Adrenal gland (tissue), 5 donors: ENCODE data around the gene DSCAML1.

ENCODE experiments used
- CTCF ChIP-seq, 6 experiments: fragments of 450-650 bp in 4 of 6; fragments of 200-600 bp in 2 of 6; sonication (generic) in 1 of 6; IDR thresholded peaks; 1 replicate in 5 of 6; 2 replicates in 1 of 6; pipeline versions ENCODE4 v1.5.1 to v1.8.0; 2016 to 2021; ENCODE audit warnings: antibody characterized with exemption in 6 of 6, mild to moderate bottlenecking in 2 of 6, moderate library complexity in 1 of 6
- POLR2A ChIP-seq, 2 donors: fragments of 450-650 bp; IDR thresholded peaks; one replicate each; pipeline ENCODE4 v1.6.1; 2017; ENCODE audit warnings: antibody characterized with exemption in 2 of 2, mild to moderate bottlenecking in 2 of 2, moderate library complexity in 1 of 2
- donor health status: DM: no; HTN: no; CAD: no.

DNA sequence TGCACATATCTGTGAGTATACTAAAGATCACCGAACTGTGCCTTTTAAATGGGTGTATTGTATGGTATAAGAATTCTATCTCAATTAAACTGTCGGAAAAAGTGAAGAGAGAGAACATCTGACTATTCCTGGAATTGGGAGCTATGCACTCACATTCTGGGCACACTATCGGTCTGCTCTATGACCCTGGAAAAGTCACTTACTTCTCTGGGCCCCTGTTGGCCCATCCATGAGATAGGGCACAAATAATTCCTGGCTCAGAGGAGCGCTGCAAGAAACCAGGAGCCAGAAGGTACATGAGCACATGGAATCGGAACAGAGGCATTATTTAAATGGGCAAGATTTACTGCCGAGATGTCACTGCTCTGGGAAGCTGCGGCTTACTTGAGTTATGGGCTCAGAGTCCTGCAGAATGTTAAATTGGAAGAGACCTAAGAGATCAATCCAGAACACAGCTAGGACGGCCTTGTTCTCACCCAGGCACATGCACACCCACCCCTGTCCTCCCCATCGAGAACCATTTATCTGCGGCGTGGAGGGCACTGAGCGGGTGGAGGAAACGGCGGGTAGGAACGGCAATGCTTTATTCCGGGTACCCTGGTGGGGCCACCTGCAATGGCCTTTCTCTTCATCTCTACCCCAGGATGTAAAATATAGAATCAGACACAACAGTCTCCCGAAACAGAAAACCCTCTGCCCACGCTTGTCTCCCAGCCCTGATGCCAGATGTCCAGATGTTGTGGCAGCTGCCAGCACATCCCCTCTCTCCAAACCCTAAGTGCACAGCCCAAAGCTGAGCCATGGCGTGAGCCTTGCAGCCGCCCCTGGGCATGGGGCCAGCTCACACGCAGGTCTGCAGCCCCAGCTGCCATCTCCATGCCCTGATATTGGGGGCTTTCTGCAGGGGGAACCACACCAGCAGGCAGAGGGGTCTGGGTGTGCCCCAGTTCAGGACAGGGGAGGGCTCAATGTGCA is 142.4 kb downstream of the DSCAML1 start:
- TF ChIP-seq CTCF (IDR thresholded peaks at IDR 0.05) (no peak), POLR2A (IDR thresholded peaks at IDR 0.05) (no peak)
